ENCODE measurements around the gene TPRN.

DNA sequence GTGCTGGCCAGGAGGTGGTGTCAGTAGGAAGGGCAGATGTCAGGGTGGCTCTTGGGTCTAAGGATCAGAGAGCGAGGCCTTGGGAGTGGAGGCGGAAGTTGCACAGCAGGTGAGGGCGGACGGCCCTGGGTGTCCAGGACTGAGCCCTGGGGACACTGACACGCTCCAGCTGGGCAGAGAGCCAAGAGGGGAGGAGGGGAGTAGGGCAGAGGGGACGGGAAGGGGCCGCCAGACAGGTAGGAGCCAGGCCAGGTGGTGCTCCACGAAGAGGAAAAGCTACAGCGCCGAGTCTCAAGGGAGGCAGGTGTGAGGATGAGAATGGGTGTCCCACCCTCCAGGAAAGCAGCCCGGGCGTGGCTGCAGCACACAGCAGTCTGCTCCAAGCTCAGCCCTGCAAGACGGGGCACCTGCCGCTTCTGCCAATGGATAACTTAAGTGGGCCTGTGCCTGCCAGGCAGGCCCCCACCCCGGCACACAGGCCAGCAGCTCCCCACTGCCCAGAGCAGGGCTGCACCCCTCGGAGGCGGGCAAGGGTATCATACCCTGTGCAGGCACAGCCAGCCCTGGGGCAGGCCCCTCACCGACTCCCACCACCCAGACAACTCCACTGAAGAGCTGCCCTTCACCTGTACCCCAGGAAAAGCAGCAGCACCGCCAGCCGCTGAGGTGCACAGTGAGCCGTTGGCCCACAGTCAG is 4.9 kb downstream of the TPRN start:
- TF ChIP-seq, protein P1, sequence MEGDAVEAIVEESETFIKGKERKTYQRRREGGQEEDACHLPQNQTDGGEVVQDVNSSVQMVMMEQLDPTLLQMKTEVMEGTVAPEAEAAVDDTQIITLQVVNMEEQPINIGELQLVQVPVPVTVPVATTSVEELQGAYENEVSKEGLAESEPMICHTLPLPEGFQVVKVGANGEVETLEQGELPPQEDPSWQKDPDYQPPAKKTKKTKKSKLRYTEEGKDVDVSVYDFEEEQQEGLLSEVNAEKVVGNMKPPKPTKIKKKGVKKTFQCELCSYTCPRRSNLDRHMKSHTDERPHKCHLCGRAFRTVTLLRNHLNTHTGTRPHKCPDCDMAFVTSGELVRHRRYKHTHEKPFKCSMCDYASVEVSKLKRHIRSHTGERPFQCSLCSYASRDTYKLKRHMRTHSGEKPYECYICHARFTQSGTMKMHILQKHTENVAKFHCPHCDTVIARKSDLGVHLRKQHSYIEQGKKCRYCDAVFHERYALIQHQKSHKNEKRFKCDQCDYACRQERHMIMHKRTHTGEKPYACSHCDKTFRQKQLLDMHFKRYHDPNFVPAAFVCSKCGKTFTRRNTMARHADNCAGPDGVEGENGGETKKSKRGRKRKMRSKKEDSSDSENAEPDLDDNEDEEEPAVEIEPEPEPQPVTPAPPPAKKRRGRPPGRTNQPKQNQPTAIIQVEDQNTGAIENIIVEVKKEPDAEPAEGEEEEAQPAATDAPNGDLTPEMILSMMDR (IDR thresholded peaks at IDR 0.05) = no peak
- no peak for TF ChIP-seq EZH2 (IDR thresholded peaks at IDR 0.05)

Data from neural progenitor cell (in vitro differentiated cells).